ENCODE measurements around the gene HOXB3. TPM values are rescaled to one million over a fixed set of nuclear protein-coding genes. Genes with fewer than 3 reads are reported as not detected.

Gene HOXB3
- total and polyA plus RNA-seq, 2 of the 4 experiments (the other 2 are of a cell fraction): 6.3 to 59.6 TPM

- intact Hi-C loops (cut with micrococcal nuclease): no loop called here
- in situ Hi-C loops (cut with MboI; ENCODE audit: low sequenced_read_pairs): no loop called here
- Histone ChIP-seq H2AK9ac (replicated peaks; ENCODE audit: low read depth, low read length, poor library complexity) (peak overlapping the region; percentile 75), H3K9me3 (ENCODE audit: control insufficient read depth, insufficient read depth, low read length) (no peaks in the 10 kb centered on the region), H3K36me3 (ENCODE audit: control insufficient read depth, insufficient read depth, low read length) (peaks cover 47% of the 10 kb centered on the region; the same call in 1 of the 2 replicates), H2BK15ac (ENCODE audit: low read depth, low read length) (peak overlapping the region; percentile 89), H4K8ac (ENCODE audit: low read depth in 2 of 2, low read length in 2 of 2) (peak overlapping the region; percentile 77 to 92), H3K23ac (ENCODE audit: low read depth, low read length) (peak overlapping the region; percentile 99), H3K4me2 (ENCODE audit: low read depth, low read length) (peak overlapping the region; percentile 83), H3K4me3 (ENCODE audit: insufficient read depth, low read depth, low read length) (no peak overlapping the region), H2AK5ac (ENCODE audit: low read depth, low read length) (peak overlapping the region; percentile 78), H3K4me1 (ENCODE audit: control insufficient read depth, insufficient read depth, low read length) (peaks cover 56% of the 10 kb centered on the region), H4K5ac (ENCODE audit: low read depth, low read length) (peak overlapping the region; percentile 47), H3K56ac (ENCODE audit: extremely low read depth, insufficient read depth, low read length) (0 out of 2 replicates have a peak overlapping the region, but pooled peaks have one; percentile 46), H3K18ac (ENCODE audit: low read depth, low read length) (peak overlapping the region; percentile 64), H2BK5ac (ENCODE audit: low read depth, low read length, poor library complexity, severe bottlenecking) (peak overlapping the region; percentile 99), H3K79me1 (ENCODE audit: low read depth in 1 of 2, low read length in 2 of 2) (peaks cover 0 to 13% of the 10 kb centered on the region in 2 experiments; a peak in 1 of 4 replicates), H3K14ac (replicated peaks; ENCODE audit: low read depth, low read length) (peak overlapping the region; percentile 95), H4K91ac (ENCODE audit: insufficient read depth, low read depth, low read length) (peak overlapping the region; percentile 96), H2BK20ac (ENCODE audit: low read depth, low read length) (peak overlapping the region; percentile 48), H3K27me3 (ENCODE audit: control insufficient read depth, insufficient read depth, low read length) (no peaks in the 10 kb centered on the region), H2AFZ (replicated peaks; ENCODE audit: low read length, poor library complexity) (peak overlapping the region; percentile 12), H3K9me1 (ENCODE audit: insufficient read depth, low read length) (peaks cover 20% of the 10 kb centered on the region), H2BK120ac (ENCODE audit: low read depth, low read length) (peak overlapping the region; percentile 83), H3K9ac (ENCODE audit: low read depth, low read length) (peak overlapping the region; percentile 92), H3K27ac (ENCODE audit: insufficient read depth, low read length) (peak overlapping the region; percentile 93), H3K4ac (ENCODE audit: low read depth, low read length) (peak overlapping the region; percentile 99), H4K20me1 (ENCODE audit: insufficient read depth, low read length) (peaks cover 20% of the 10 kb centered on the region)
- ChIA-PET CTCF (no interaction called here), POLR2A (ENCODE audit: unreplicated experiment) (interaction anchor here (0.8 to 1.3 kb wide), 2 partner anchors 9 to 26 kb away, joined by 3 to 4 read pairs; no protein-coding TSS in a partner anchor)
- dilution Hi-C loops (cut with HindIII; ENCODE audit: low sequenced_read_pairs, unreplicated experiment): no loop called here
- TF ChIP-seq BHLHE40 (IDR thresholded peaks at IDR 0.05; ENCODE audit: low read depth, low read length): no peak
- no peak for TF ChIP-seq RCOR1 (IDR thresholded peaks at IDR 0.05; ENCODE audit: insufficient replicate concordance, low read length)
- no peak for TF ChIP-seq MAZ (IDR thresholded peaks at IDR 0.05; ENCODE audit: borderline replicate concordance, low read depth, low read length)
- no peak for TF ChIP-seq FOS (IDR thresholded peaks at IDR 0.05; ENCODE audit: low read depth, low read length)
- TF ChIP-seq ELK1 (IDR thresholded peaks at IDR 0.05; ENCODE audit: borderline replicate concordance, low read depth, low read length): no peak
- no peak for TF ChIP-seq CTCF (conservative IDR thresholded peaks at IDR 0.05; ENCODE audit: low read depth, low read length)
- no peak for TF ChIP-seq SMC3 (IDR thresholded peaks at IDR 0.05; ENCODE audit: low read depth, low read length)
- no peak for TF ChIP-seq RFX5 (IDR thresholded peaks at IDR 0.05; ENCODE audit: low read depth, low read length)
- no peak for TF ChIP-seq NFE2L2 (IDR thresholded peaks at IDR 0.05; ENCODE audit: low read depth, low read length)
- TF ChIP-seq POLR2A (IDR thresholded peaks at IDR 0.05; ENCODE audit: low read depth, low read length): no peak
- no peak for TF ChIP-seq MAFK (IDR thresholded peaks at IDR 0.05; ENCODE audit: low read depth, low read length)
- TF ChIP-seq CHD1 (IDR thresholded peaks at IDR 0.05; ENCODE audit: low read depth, low read length): no peak
- no TSS peak for BruUV-seq (replicated peaks)
- WGBS, 2 experiments (ENCODE audit: extremely low coverage in 2 of 2, insufficient read length in 1 of 2): 0% methylated on average over 1 of the region's 6 CpGs; no CpG with 5 or more reads in 1 of the 2 experiments
- ATAC-seq (ENCODE audit: low read depth) (no peak), DNase-seq (no peak)
Measured at GRCh38 chr17:48567209-48567608, 22.8 kb downstream of the HOXB3 start.
